ENCODE data around the gene MAP3K5.

Gene MAP3K5

GRCh38 chr6:136563386-136564152, 228.7 kb downstream of the MAP3K5 start:
- no peak for DNase-seq

GRCh38 chr6:136562211-136562610, 230.1 kb downstream of the MAP3K5 start:
- no peak for DNase-seq

GRCh38 chr6:136553166-136553787, 239.0 kb downstream of the MAP3K5 start:
- no peak for DNase-seq

- DNase-seq: no peak
These were observed 240.2 kb downstream of the MAP3K5 start for GRCh38 chr6:136552054-136552453.

- no peak for DNase-seq
These were observed 241.2 kb downstream of the MAP3K5 start for GRCh38 chr6:136551103-136551502.

GRCh38 chr6:136550330-136551071, 241.8 kb downstream of the MAP3K5 start, which contains the start of gene MAP7:
Gene MAP7 (minus strand): TSS chr6:136550422. CDS start chr6:136550408, 14 bp downstream.
- DNase-seq: peak in 1 of 2 experiments; percentile 6

- no peak for DNase-seq
These were observed 242.3 kb downstream of the MAP3K5 start for GRCh38 chr6:136550045-136550329.

- DNase-seq: no peak
These were observed 242.8 kb downstream of the MAP3K5 start for GRCh38 chr6:136549300-136550044.

- no peak for DNase-seq
These were observed 243.5 kb downstream of the MAP3K5 start for GRCh38 chr6:136548582-136549299.

- no peak for DNase-seq
These were observed 244.4 kb downstream of the MAP3K5 start for GRCh38 chr6:136547871-136548270.

GRCh38 chr6:136547336-136547735, 244.9 kb downstream of the MAP3K5 start:
- DNase-seq: no peak

GRCh38 chr6:136546331-136546730, 245.9 kb downstream of the MAP3K5 start:
- DNase-seq: no peak

GRCh38 chr6:136544326-136544725, 248.0 kb downstream of the MAP3K5 start:
- peak; percentile 70 to 90 for DNase-seq

- no peak for DNase-seq
These were observed 250.9 kb downstream of the MAP3K5 start for GRCh38 chr6:136541395-136541794.

- DNase-seq: no peak
These were observed 252.2 kb downstream of the MAP3K5 start for GRCh38 chr6:136539967-136540652.

GRCh38 chr6:136538836-136539235, 253.4 kb downstream of the MAP3K5 start:
- no peak for DNase-seq

GRCh38 chr6:136535880-136536650, 256.2 kb downstream of the MAP3K5 start:
- no peak for DNase-seq

GRCh38 chr6:136535017-136535765, 257.1 kb downstream of the MAP3K5 start:
- DNase-seq: no peak

- DNase-seq: no peak
These were observed 258.0 kb downstream of the MAP3K5 start for GRCh38 chr6:136534268-136534667.

- DNase-seq: no peak
These were observed 258.8 kb downstream of the MAP3K5 start for GRCh38 chr6:136533487-136533886.

Data from cerebellar nuclear complex (tissue), 1 donor.